HG03565 (cell line): ENCODE results near the gene TNS1.

Experiments
- ATAC-seq: cut with Tn5 transposase; IDR thresholded peaks from one replicate; pipeline ENCODE4 v1.9.1; 2021; ENCODE audit warnings: mild to moderate bottlenecking, moderate library complexity; ENCODE audit not compliant: unreplicated experiment

TNS1 gene

DNA sequence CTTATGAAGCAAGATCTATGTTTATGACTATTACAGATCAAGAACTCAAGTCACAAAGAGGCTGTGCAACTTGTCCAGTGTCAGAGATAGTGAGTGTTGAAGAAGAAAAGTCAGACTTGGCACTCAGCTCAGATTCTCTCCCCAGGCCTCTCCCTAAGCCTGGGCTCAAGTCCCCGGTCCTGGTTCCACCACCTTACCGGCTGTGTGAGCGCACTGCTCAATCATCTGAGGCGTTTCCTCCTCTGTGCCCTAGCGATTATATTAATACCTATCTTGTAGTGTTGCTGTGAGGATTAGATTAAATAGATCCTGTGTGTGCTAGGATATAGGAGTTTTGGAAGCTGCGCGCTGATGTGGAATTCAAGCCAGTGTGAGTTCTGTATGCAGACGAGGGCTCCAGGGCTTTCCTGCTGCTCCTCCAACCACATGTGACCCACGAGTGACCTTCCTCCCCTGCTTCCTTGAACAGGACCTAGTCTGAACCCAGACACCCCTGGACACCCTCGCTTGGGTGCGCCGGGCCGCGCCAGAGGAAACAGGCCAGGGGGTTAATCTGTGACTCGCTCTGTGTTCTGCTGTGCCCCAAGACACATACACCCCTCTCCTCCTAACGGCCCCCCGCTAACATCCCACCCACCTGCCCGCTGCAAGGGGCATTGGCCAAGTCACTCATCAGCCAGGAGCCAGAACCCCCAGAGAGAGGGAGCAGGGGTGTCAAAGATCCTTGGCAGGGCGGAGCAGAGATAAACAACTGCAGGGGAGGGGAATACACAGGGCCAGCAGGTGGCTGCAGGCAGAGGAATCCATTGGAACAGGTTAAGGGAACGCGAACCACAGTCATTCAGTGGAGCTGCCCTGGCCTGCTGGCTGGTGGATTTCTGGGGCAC, 38.3 kb downstream of the TNS1 start:
- ATAC-seq: no peak

DNA sequence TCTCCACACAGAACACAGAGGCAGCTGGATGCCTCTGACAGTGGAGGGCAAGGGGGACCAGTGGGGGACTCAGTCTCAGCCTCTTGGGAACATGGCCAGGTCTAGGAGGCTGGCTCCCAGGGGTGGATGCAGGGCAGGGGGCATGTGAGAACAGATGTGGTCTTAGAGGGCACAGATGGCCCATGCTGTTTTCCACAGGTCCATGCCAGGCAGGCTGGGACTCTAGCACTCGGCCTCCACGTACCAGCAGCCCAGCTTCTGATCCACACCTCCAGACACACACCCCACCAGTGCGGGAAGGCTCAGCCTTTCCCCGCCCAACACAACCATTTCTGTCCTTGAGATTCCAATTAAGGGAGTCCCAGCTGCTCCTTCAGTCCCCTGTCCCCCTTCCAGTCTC, 42.4 kb downstream of the TNS1 start:
- ATAC-seq: no peak

DNA sequence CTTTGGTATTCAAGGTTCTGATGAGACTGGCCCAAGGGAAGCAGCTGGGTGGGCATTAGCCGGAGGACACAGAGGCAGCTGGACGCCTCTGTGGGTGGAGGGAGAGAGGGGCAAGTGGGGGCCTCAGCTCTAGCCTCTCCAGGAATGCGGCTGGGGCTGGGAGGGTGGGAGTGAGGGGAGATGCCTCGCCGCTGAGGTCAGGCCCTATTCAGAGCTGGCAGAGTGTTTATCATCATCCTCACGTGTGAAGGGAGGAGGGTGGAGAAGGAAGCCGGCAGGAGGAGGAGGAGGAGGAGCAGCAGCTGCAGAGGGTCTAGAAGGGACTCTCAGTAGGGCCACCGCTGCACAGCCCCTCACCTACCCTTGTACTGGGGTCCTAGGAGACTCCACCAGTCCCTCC, 43.1 kb downstream of the TNS1 start:
- no peak for ATAC-seq

DNA sequence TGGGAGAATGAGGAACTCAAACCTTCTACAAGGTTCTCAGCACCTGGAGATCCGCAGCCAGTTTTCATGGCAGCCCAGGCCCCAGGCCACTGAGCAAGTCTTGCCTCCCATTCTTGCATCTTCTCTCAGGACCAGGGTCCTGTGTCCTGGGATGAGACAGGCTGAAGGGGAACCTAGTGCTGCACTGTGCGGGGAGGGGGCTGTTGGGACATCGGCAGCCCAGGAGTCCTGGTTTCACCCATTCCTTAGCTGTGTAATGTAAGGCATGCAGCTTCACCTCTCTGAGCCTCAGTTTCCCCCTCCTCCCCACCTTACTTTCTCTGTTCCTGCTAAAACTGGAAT, 43.9 kb downstream of the TNS1 start:
- no peak for ATAC-seq

DNA sequence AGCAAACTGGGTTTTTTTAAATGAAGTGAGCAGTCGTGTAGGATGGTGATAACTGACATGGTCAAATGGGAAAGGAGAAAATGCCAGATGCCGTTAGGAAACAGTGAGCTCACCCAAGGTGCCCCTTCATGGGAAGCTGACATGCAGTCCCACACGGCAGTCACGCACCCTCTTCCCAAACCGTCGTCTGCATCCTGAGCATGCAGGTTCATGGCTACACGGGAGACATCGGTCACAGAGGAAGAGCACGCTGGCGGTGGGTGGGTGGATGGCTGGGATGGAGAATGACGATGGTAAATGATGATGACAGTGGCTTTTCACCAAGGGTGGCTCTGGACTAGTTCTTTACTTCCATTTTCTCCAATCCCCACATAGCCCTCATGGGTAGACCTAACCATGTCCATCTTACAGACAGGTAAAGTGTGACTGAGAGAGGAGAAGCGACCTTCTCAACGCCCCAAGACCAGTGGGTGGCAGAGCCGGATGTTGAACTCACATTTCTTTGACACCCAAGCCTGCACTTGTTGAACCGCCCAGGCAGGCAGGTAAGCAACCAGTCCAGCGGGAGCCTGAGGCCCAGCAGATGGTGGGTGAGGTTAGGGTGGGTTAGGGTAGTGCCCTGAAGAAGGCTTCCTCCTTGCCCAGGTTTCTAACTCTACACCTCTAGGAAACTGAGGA, 44.5 kb downstream of the TNS1 start:
- no peak for ATAC-seq

DNA sequence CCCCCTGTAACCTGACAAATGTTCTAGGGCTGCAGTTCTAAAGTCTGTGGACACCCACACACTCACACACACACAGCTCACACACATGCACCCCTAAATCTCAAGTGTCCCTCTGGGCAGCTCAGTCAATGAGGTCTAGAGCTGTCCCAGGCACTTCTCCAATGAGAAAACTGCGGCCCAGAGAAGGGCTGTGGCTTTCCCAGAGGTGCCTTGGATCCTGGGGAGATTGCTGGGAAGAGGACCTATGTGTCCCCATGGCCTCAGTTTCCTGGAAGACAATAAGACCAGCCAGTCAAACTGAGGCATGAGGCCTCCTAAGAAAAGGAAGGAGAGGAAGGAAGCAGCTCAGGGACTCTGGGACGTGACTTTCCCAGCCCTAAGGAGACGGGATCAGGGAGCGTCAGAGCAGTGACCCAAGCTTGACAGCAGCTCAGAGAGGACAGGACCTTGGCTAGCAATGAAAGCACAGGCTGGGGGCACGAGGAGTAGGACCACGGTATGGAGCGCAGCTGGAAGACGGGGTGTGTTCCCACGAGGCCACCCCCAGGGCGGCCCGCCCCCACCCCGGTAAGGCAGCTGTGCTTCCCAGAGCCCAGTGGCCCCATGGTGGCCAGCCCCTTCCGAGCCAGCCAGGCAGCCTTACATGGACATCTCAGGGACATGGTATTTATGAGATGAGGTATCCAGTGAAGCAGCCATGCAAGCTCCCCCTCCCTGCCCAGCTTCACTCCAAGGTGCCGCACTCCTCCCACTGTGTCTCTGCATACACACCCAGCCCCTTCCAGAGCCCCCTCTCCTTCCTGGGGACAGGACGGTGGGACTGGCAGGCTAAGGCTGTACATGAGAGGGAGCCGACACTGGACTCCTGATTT, 46.0 kb downstream of the TNS1 start:
- no peak for ATAC-seq

DNA sequence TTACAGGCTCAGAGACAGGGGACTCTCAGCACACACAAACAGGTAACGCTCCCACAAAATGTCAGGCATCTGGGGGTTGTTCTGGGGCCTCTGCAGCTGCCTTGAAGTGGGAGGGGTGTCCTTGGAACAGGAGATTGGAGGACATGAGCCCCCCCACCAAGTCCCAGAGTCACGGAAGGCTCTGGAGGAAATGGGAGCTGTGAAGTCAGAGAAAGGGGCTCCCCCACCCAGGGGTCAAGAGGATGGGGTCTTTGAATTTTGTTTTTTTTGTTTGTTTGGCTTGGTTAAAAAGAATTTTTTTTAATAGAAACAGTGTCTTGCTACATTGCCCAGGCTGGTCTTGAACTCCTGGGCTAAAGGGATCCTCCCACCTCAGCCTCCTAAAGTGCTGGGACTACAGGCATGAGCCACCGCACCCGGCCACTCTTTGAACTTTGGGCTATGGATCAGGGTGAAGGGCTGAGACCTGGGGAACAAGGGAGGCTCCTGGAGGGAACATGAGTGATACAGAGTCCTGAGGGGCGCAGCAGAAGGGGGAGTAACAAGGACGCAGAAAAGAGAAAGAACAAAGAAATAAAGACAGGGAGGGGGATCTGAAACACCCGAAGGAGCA, 46.8 kb downstream of the TNS1 start:
- ATAC-seq: no peak

DNA sequence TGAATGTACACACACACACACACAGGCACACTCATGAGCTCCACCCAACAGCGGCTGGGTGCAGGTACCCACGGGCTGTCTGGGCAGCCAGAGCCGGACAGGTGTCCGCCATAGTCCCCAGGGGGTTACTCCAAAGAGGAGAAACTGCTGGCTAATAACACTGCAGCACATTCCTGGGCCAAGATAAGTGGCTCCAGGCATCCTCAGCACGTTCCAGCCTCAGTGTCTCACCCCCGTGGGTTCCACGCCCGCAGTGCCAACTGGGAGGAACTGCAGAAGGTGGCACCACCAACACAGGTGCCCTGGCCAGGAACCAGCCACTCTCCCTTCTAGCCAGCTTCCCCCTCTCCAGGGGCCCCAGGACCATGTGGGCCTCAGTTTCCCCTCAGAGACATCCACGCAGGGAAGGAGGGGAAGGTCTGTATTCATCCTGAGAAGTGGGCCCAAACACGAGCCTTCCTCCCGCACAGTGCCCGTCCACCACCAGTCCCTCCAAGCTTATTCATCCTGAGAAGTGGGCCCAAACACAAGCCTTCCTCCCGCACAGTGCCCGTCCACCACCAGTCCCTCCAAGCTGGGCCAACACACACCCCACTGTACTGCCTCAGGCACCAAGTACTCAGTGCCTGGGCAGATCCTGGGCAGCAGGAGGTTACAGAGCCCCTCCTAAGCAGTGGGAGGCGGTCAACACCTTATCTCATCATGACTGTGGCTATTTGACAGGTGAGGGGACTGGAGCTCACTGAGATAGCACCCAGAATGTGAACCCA, 47.6 kb downstream of the TNS1 start:
- ATAC-seq: no peak

DNA sequence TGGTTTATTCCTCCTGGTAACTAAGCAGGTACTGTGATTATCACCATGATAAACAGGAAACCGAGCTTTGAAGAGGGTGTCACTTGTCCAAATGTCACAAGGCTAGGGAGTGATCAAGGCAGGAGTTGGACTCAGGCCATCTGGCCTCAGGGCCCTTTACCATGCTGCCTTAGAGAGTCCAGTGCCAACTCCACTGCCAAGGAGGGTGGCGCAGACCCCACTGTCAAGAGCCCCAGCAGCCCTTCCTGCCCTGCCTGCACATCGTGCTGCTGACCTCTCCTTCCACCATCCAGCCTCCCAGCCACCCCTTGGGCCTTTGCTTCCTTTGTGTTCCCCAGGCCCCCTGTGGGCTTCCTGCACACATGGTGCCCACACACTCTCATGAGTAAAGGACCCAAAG, 48.3 kb downstream of the TNS1 start:
- no peak for ATAC-seq

DNA sequence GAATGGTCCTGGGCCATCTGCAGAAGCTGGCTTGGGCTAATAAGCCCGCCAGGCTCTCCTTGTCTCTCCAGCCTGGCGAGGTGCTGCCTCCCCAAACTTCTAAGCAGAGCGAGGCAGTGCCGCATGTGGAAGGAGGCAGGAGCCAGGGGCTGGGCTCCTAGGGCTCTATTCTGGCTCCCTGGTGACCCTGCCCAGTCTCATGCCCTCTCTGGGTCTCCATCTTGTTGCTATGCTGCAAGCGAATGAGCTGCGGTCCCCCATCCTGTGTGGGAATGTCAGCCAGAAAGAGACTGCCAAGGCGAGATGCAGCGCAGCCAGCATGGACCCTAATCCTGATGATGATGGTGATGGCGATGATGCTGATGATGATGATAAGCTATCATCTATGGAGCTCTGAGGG, 48.7 kb downstream of the TNS1 start:
- no peak for ATAC-seq

DNA sequence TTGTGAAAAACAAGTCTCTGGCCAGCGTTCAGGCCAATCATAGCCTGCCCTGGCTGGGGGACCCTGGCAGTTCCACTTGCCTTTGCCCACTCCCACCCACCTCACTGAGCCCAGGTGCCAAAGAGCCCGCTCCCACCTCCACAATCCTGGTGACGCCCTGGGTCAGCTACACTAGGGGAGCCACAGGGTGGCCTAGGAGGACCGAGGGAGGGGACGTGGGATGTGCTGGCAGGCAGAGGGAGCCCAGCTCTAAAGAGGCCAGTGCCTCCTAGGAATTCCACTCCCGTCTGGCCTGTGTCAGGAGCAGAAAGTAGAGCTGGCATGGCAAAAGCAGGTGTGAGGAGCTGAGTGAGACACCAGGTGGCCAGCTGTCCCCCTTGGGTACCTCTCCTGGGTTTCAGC, 49.3 kb downstream of the TNS1 start:
- ATAC-seq: no peak

DNA sequence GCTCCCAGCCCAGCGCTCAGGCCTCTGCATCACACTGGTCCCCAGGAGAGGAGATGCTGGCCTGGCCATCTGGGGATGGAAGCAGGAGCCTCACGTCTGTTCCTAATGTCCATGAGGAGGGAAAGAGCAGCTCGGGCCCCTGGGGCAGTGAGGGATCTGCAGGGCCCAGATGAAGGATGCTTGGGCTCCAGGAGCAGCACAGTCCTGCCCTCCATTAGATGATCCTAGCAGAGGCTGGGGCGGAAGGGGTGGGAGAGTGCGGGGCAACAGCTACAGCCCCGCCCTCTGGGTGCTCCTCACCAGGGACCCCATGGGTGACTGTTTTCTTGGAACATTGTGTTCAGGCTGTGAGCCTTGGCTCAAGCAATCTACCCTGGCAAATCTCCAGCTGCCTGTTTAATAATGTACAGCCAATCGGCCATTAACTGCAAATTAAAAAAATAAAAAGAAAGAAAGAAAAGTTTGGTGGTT, 49.7 kb downstream of the TNS1 start:
- ATAC-seq: no peak

DNA sequence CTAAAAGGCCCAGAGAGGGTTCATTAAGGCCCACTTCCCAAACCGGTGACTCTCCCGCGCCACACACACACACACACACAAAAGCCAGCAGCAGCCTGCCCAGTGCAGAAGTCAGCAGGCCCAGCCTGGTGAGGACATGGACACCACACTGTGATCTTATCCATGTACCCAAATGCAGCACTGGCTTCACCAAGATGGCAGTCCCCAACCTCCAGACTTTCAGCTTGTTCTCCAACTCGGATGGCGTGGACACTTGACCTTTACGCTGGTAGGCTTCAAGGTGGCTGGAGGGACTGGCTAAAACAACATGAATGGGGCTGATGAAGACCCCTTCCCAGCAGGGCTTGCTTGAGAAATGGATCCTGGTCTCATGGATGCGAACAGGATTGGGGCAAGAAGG, 50.4 kb downstream of the TNS1 start:
- no peak for ATAC-seq

DNA sequence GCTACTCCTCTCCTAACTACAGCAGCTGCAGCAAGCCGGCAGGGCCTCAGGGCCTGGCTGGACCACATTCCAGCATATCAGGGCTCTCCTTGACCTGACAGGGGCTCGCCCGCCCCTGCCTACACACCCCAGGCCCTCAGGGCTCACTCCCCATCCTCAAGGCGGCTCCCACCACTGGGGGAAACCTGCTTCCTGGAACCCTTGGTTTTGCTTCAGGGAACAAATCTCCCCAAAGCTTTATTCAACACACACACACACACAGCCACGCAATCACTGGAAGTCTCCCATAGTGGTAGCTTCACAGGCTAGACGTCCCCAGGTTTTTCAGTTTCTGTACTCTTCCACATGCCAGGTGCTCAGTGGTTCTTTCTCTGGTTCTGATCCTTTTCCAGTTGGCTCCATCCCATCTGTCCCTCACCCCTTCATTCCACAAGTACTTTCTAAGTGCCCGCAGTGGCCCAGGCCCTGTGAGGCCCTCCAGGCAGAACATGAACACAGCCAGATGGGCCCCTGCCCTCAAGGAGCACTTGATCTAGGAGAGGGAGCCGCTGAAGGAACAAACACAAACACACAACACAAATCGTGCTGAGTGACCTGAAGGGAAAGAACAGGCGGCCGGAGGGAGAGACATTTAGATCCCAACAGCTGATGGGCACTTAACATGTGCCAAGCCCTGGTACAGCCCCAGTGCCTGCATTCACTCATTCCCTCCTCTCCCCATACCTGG, 51.1 kb downstream of the TNS1 start:
- no peak for ATAC-seq

DNA sequence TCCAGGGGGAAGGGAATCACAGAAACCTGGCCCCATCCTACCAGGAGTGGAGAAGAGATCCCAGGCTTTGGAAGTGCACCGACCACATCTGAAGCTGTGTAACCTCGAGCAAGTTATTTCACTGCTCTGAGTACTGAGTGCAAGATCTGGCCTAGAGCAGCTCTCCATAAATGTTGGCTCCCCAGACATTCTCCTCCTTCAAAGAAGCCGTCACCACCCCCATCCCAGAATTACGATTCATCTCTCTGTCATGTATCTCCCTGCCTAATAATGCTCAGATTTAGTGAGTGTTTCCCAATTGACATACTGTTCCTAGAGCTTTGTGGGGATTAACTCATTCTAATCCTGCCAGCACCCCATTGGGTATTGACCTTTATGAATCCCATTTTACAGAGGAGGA, 51.7 kb downstream of the TNS1 start:
- no peak for ATAC-seq

DNA sequence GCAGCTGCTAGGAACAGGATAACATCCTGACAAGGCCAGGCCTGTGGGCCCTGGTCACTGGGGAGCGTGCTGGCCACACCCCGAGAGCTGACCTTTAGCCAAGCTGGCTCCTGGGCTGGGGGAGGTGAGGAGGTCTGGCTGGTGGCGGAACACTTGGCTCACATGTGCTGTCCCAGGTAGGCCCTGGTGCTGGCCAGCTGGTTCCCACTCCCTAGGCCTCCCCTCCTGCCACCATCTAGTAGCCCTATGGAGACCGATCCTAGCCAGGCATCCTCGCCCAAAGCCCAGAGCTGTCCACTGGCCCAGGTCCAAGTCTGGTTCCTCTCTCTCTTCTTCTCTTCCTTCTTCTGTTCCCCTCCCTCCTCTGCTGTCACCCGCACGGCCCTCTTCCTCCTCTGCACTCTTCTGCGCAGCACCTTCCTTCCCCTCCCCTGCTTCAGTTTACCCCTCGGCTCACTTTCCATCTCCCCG, 52.4 kb downstream of the TNS1 start:
- no peak for ATAC-seq

DNA sequence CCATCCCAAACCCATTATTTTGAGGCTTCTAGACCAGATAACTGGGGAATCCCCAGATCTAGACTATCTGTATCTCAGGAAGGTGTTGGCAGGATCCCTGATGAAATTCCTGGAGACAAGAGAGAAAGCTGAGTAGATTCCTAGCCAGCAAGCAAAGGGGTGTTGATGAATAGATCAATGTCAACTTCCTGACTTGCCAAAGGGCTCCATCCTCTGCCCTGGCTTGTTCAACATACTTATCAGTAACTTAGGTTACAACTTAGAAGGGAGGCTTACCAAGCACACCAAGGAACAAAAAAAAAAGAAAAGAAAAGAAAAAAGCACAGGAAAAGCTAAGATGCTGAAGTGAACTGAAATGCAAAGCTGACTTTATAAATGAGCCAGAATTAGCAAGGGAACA, 53.3 kb downstream of the TNS1 start:
- no peak for ATAC-seq

DNA sequence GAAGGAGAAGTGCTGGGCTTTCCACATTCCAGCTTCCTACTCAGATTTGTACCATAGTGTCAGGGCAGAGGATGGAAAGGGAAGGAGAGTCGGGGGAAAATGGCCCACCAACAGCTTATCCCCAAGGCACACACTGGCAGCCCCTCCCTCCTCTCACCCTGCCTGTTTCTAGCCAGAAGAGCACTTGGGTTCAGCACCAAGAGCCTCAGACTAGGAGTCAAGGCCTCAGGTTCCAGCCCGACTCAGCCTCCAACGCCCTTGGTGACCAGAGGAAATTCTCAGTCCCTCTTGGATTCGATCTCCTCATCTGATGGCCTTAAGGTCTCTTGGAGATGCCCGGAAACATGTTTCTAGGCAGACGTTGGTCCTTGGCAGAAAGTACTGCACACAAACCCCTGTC, 53.9 kb downstream of the TNS1 start:
- no peak for ATAC-seq

DNA sequence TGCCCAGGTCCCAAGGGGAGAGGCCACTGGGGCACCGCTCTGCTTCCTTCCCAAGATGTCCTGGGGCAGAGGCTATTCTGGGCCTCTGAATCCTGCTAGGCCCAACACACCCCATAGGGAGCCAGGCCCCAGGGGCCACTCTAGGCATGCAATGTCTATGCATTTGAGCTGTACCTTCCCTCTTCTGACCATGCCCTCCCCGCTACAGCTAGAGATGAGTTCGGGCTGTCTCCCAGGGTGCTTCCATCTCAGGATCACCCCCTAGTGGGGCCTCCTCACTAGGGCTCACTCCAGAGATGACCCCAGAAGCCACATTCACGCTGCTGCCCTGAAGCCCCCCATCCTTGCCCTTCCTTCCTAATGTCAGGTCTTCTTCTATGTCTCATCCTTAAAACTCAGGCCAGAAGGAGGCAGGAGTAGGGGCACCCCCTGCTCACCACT, 54.4 kb downstream of the TNS1 start:
- no peak for ATAC-seq
